ENCODE data around the gene CFAP46.
A peak's percentile ranks its signal among the peaks of the same experiment; 100 is the strongest.

CFAP46 gene

GRCh38 chr10:132940791-132941465, 1.4 kb downstream of the CFAP46 start:
- POLR2A ChIA-PET (ENCODE audit: low non-redundant PET), result no interaction called here
- DNase-seq (ENCODE audit: low spot score), result no peak
- CTCF ChIA-PET, result no interaction called here
- TF ChIP-seq CTCF (conservative IDR thresholded peaks at IDR 0.05; ENCODE audit: low read depth), result no peak
- H3K27ac ChIP-seq, result no peak overlapping the region

GRCh38 chr10:132939957-132940790, 2.2 kb downstream of the CFAP46 start:
- ChIA-PET CTCF (interaction anchor here (0.5 to 1.1 kb wide), 9 partner anchors 10 to 285 kb away, joined by 3 to 13 read pairs (median 3); no protein-coding TSS in a partner anchor), POLR2A (ENCODE audit: low non-redundant PET) (no interaction called here)
- TF ChIP-seq CTCF (conservative IDR thresholded peaks at IDR 0.05; ENCODE audit: low read depth), result peak; percentile 29
- no peak overlapping the region for H3K27ac ChIP-seq
- peak; percentile 50 for DNase-seq (ENCODE audit: low spot score)

GRCh38 chr10:132939378-132939955, 2.9 kb downstream of the CFAP46 start:
- CTCF ChIA-PET, result interaction anchor here (0.5 to 1.1 kb wide), 10 partner anchors 11 to 279 kb away, joined by 3 to 13 read pairs (median 3); no protein-coding TSS in a partner anchor
- POLR2A ChIA-PET (ENCODE audit: low non-redundant PET), result no interaction called here
- no peak overlapping the region for H3K27ac ChIP-seq
- DNase-seq (ENCODE audit: low spot score), result no peak
- TF ChIP-seq CTCF (conservative IDR thresholded peaks at IDR 0.05; ENCODE audit: low read depth), result no peak

GRCh38 chr10:132938472-132939339, 3.7 kb downstream of the CFAP46 start:
- no peak for DNase-seq (ENCODE audit: low spot score)
- no peak overlapping the region for H3K27ac ChIP-seq
- ChIA-PET POLR2A (ENCODE audit: low non-redundant PET) (no interaction called here), CTCF (interaction anchor here (0.7 kb wide), 5 partner anchors 23 to 288 kb away, joined by 3 to 4 read pairs (median 3); no protein-coding TSS in a partner anchor)
- 0 out of 2 replicates have a peak, but pooled peaks have one; percentile 8 for TF ChIP-seq CTCF (conservative IDR thresholded peaks at IDR 0.05; ENCODE audit: low read depth)

- no peak for DNase-seq (ENCODE audit: low spot score)
- POLR2A ChIA-PET (ENCODE audit: low non-redundant PET), result no interaction called here
- no peak for TF ChIP-seq CTCF (conservative IDR thresholded peaks at IDR 0.05; ENCODE audit: low read depth)
- CTCF ChIA-PET, result interaction anchor here (0.7 to 1.5 kb wide), 4 partner anchors 102 to 289 kb away, joined by 3 to 6 read pairs (median 4); no protein-coding TSS in a partner anchor
- no peak overlapping the region for H3K27ac ChIP-seq
Observed at GRCh38 chr10:132937861-132938260, 4.5 kb downstream of the CFAP46 start.
